NOMO-1 treated with DMSO at 0.1 percent for 48 hours (cell line): ENCODE measurements around the gene NTM.

Experiments
- DNase-seq: peaks from one replicate; lab custom pipeline; 2025; ENCODE audit not compliant: unreplicated experiment; lab: John Stamatoyannopoulos, UW

The NTM gene

GRCh38 chr11:131762346-131763110, 392.1 kb downstream of the NTM start:
- DNase-seq = no peak

DNA sequence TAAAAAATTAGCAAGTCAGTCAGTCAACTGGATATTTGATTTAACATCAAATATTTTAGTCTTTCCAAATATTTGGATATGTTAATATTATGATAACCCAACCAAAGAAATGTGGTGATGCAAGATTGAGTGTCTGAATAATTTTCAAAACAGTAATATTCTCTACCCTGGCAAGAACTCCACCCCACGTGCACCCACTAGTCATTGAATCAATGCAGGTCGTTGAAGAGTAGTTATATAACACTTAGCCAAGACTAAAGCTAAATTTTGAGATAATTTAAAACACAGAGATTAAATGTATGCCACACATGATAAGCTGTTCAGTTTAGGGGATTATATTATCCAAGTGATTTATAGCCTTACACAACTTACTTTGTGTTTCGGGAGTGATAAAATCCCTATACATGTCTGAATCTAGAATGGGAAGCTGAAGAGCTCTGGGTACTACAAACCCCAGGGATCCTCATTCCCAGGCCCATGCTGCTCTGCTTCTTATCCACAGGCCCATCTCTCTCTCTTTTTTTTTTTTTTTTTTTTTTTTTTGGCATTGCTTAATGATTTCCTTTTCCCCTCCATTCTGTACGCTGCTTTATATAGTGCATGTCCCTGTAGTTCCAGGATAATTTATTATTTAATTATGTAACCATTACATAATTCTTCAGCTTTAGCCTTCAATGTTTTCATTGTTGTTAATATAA, 392.9 kb downstream of the NTM start:
- no peak for DNase-seq

DNA sequence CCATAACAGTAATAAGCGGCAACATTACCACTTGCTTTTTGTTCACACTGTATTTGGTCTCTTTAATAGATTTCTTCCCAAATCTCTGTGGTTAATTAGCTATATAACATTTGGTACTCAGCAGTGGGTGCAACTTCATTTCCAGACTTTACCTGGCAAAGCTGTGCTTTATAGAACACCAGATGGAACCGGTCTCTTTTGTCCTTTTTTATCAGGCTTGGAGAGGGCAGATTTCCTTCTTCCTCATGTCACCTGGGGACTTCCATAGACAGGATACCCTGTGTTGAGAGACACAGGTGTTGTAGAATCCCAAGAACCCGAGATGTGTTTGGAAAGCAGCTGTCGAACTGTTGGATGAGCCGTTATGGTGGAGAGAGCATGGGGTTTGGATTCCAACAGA, 393.7 kb downstream of the NTM start:
- no peak for DNase-seq

DNA sequence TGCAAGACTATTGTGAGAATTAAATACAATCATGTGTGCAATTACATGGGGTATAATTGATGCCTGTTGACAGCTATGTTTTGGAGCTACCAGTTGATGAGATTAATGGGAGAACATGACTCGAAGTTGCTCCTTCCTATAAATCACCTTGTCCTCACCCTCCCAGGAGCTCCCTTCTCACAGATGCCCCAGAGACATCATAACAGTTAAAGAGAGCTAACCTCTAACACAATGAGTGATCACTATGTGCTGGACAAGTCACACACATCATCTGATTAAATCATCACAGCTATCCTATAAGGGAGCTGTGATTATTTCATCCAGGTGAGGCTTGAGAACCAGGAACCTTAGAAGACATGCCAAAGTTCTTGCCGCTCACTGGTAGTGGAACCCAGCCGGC, 394.2 kb downstream of the NTM start:
- DNase-seq = no peak

DNA sequence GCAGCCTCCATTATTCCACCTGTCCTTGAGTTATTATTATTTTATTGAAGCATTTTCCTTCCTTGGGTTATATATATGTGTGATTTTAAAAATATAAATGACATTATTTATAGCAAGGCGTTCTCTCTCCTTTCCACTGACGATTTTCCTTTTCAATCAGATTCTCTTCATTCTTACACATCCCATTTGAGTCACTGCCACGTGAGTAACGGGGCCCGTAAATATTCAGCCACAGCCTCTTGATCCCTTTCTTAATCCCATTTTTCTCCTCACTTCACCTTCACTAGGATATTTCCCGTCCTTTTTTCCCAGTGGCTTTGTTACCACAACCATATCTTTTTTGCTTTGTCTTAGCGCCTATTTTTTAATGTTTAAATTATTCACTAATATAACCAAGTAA, 396.2 kb downstream of the NTM start:
- DNase-seq = no peak

DNA sequence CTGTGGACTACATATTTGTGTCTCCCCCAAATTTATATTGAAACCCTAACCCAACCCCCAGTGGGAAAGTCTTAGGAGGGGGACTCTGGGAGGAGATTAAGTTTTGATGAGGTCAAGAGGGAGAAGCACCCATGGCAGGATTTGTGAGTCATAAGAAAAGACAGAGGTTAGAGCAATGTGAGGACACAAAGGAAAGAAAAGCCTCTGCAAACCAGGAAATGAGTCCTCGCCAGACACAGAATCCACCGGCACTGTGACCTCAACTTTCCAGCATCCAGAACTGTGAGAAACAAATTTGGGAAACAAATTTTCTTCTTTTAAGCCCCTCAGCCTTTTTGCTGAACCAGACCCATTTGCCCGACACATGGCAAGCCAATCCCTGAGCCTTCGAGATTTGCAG, 397.0 kb downstream of the NTM start:
- no peak for DNase-seq

- DNase-seq = no peak
These were observed 400.4 kb downstream of the NTM start for GRCh38 chr11:131770801-131771200.

GRCh38 chr11:131771471-131771870, 401.1 kb downstream of the NTM start:
- no peak for DNase-seq

DNA sequence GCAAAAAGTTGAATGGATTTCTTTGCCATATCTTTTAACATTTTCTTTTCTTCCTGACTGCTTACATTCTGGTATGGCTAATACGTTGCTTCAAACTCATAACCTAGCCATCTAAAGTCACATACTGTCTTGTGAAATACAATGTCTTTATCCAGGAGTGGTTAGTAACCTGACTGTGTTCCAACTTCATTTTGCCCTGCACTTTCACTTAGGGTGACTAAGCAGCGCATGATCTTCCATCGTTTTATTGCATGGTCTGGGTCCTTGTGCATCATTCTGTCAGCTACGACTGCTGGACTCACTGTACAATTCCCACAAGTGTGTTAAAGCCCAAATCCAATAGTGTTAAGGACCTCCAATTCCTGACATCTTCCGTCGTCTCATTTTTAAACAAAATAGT, 403.2 kb downstream of the NTM start:
- DNase-seq = no peak

- no peak for DNase-seq
These were observed 405.8 kb downstream of the NTM start for GRCh38 chr11:131776211-131776610.

DNA sequence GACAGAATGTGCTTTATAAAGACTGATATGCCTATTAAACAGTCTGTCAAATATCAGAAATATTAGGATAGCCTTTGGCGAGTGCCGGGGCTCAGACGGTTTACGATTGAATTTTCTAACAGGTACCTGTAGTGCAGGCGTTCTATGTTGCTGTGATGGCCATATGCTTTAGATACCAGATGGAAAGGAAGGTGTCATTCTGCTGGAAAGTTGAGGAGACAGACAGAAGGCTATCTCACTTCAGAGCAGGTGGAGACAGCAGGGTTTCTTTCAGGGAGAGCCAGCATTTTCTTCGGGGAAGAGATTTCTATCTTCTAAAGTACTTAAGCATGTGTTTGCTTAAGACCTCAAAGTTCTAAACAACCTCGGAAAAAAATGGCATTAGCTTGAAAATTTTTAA, 415.4 kb downstream of the NTM start:
- no peak for DNase-seq

- no peak for DNase-seq
These were observed 416.7 kb downstream of the NTM start for GRCh38 chr11:131787119-131787518.

- DNase-seq = no peak
These were observed 420.2 kb downstream of the NTM start for GRCh38 chr11:131790586-131790985.

DNA sequence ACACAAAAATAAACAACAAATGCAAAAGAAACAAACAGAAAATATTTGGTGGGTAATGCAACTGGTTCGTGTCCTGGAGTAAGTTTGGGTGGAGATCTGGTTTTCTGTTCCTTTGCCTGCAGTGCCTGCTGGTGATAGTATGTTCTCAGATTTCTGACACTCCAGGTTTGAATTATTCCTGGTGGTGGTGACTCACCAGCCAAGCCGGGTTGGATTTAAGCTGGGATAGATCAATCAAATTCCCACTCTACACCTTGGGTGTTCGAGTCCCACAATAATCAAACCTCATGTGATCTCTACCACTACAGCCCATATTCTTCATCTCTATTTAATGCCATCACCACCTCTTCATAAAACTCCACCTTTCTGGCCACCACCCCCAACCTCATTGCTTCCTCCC, 421.8 kb downstream of the NTM start:
- no peak for DNase-seq

GRCh38 chr11:131796089-131796488, 425.7 kb downstream of the NTM start:
- no peak for DNase-seq

DNA sequence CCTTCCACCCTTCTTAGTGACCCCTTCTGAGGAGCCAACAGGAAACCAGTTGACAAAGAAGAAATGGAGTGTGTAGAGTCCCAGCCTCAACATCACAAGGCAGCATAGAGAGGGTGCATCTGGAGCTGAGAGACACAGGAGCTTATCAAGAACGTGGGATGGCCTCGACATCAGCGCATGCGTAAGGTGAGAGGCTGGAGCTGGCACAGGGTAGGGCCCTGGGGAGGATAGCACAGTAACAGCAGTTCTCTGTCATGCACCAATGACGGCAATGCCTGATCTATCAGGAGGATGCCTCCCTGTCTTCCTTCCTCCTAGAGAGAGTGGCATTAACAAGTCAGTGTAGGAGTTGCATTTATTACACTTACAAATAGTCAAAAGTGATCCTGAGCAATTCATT, 426.1 kb downstream of the NTM start:
- DNase-seq = no peak

DNA sequence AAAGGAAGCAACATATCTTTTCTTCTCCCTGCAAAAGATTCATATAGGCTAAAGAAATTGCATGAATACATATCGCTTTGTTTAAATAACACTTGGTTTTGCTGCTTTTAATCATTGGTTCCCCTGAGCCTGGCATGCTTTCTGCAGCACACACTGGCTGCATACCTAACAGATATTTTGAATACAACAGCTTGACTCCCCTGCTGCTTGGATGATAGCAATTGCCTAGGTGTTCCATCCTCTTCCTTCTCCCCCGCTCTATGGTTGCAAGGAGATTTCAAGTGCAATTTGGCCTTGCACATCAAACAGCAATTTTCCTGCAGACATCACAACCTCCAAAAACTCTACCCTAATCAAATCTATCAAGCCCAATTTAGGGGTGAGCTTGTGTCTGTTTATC, 430.0 kb downstream of the NTM start:
- DNase-seq = no peak

DNA sequence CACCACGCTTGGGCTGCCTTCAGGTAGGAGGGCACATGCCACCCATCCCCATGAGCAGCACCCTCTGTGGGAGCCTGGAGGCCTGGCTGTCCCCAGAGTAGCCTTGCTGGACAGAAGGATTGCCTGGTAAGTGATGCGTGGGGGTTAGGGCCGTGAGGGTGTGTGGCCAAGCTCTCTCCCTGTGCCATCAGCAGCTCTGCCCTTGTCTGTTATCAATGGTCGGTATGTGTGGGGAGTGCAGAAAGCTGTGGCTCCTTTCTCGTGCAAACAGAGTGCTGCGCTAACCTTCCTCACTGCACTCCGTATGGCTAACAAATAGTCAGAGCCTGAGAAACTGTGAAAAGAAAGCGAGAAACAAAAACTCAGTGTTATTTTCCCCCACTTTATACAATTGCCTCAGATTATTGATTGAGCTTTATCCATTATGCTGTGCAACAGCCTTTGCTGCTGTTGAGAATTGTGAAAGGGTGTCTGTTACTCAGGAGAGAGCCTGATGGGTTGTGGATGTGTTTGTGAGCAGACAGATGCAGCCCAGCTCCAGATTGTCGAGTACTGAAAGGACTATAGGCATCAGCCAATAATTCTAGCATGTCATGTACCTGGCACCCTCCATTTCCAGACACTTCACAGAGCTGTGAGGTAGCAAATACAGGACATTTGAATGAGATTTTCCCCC, 432.2 kb downstream of the NTM start:
- DNase-seq = no peak

DNA sequence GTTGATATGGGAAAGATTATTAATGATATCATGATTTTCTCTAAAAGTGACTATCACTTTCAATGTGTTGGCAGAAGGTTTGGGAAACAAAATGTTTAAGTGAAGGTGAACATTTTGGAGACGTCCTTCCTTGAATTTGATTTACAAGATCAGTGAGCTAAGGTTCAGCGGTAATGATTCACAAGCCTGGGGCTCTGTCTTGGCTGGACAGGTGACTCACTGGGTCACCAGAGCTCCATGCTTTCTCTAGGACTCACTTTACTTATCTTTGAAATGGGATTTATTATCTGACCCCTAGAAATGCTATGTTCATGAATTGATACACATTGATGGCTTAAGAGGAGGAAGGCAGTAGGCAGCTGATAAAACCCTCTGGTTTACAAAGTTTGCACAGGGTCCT, 437.5 kb downstream of the NTM start:
- DNase-seq = no peak

DNA sequence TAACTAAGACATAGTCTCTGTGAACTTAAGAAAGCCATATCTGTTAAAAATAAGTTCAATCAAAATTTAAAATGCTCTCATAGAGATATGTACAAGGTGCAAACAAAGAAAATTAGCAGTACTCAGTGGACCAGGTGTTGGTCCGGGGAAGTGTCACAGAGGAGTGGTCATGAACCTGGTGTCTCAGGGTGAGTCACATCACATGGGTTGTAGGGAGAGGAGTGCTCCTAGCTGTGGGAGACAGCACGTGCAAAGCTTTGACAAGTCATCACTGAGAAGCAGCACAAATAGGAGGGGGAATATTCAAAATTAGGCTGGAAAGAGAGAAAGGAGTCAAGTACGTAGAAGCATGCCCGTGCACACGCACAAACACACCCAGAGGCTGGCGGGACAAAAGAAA, 438.1 kb downstream of the NTM start:
- no peak for DNase-seq

GRCh38 chr11:131809203-131809918, 438.9 kb downstream of the NTM start:
- DNase-seq = no peak

DNA sequence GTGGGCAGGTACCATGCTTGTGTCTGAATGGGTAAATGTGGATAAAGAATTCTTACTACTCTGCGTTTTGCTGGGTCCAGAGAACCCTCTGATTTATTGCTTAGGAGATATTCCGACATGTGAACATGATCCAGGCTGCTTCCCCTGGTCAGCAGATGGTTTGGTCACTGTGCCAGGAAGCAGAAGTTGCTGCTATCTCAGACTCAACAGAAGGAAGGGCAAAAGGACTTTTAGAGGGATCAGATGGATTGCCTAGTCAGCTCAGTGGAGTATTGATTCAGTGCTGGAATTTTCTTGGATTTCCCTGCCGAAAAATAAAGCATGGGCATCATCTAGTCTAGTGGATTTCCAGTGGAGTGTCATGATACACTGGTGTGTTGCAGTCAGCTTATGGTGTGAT, 440.1 kb downstream of the NTM start:
- no peak for DNase-seq
